H1 (cell line): Measurements from ENCODE around the gene CAPN2. TPM values are rescaled to one million over a fixed set of nuclear protein-coding genes. Genes with fewer than 3 reads are reported as not detected.
A peak's percentile ranks its signal among the peaks of the same experiment; 100 is the strongest.

ENCODE experiments used
- CTCF ChIA-PET: fragments of 300-600 bp; sonication (Branson Sonifier 250); formaldehyde crosslinking; loops from one replicate; lab custom pipeline; 2021; ENCODE audit not compliant: partially characterized antibody; lab: Charles Lee
- POLR2A ChIA-PET: fragments of 300-600 bp; sonication (Branson Sonifier 250); formaldehyde crosslinking; loops from one replicate; lab custom pipeline; 2021; ENCODE audit warnings: inconsistent platforms; ENCODE audit not compliant: partially characterized antibody; lab: Charles Lee
- DNase-seq, 2 experiments: peaks; one replicate each; pipeline versions ENCODE4 v3.0.0 to v3.0.0-alpha.2; 2010 to 2022; ENCODE audit warnings: low spot score in 2 of 2, low read depth in 1 of 2, mixed read lengths in 1 of 2
- FAIRE-seq: peaks from 2 replicates; lab custom pipeline; 2011; peaks lifted over from hg19 to GRCh38; lab: Jason Lieb, UNC
- H2AFZ ChIP-seq: 2 replicates; pipeline ENCODE4 v1.8.1; 2012; ENCODE audit warnings: low read length, inconsistent platforms
- H2AK5ac ChIP-seq: 2 replicates; pipeline ENCODE4 v1.6.1; 2013; ENCODE audit warnings: low read depth, low read length
- H2BK120ac ChIP-seq: replicated peaks from 2 replicates; pipeline ENCODE3; 2013; ENCODE audit warnings: low read depth, low read length, inconsistent platforms
- H2BK12ac ChIP-seq: 2 replicates; pipeline ENCODE4 v1.6.1; 2013; ENCODE audit warnings: low read depth, low read length
- H2BK15ac ChIP-seq: 2 replicates; pipeline ENCODE4 v1.6.1; 2013; ENCODE audit warnings: low read length
- H2BK20ac ChIP-seq: 2 replicates; pipeline ENCODE4 v1.6.1; 2013; ENCODE audit warnings: low read length
- H2BK5ac ChIP-seq: 2 replicates; pipeline ENCODE4 v1.6.1; 2013; ENCODE audit warnings: low read depth, low read length
- H3K14ac ChIP-seq: 2 replicates; pipeline ENCODE4 v1.6.1; 2013; ENCODE audit warnings: inconsistent platforms; ENCODE audit not compliant: insufficient read length
- H3K18ac ChIP-seq: 2 replicates; pipeline ENCODE4 v1.6.1; 2013; ENCODE audit warnings: low read length; ENCODE audit errors: extremely low read depth
- H3K23ac ChIP-seq: 2 replicates; pipeline ENCODE4 v1.6.1; 2013; ENCODE audit warnings: inconsistent platforms; ENCODE audit not compliant: insufficient read length
- H3K23me2 ChIP-seq: 2 replicates; pipeline ENCODE4 v1.6.1; 2013; ENCODE audit warnings: low read depth, low read length
- H3K27ac ChIP-seq: 2 replicates; pipeline ENCODE4 v1.6.1; 2011; ENCODE audit warnings: low read depth, low read length, inconsistent platforms
- H3K27me3 ChIP-seq, 4 experiments: replicated peaks in 1 of 4; 1 replicate in 1 of 4; 2 replicates in 3 of 4; pipeline versions ENCODE4 v1.6.1 to v1.8.1; 2011 to 2013; ENCODE audit warnings: low read length in 3 of 4, mild to moderate bottlenecking in 3 of 4, inconsistent platforms in 2 of 4, mixed read lengths in 2 of 4, moderate library complexity in 1 of 4; ENCODE audit not compliant: control insufficient read depth in 3 of 4, insufficient read depth in 3 of 4; ENCODE audit errors: extremely low read depth in 1 of 4
- H3K36me3 ChIP-seq, 4 experiments: 2 replicates each; pipeline versions ENCODE4 v1.6.1 to v1.8.1; 2011 to 2013; ENCODE audit warnings: mild to moderate bottlenecking in 4 of 4, low read length in 3 of 4, moderate library complexity in 2 of 4, control low read depth in 1 of 4, inconsistent platforms in 1 of 4; ENCODE audit not compliant: insufficient read depth in 4 of 4, control insufficient read depth in 2 of 4
- H3K4ac ChIP-seq: replicated peaks from 2 replicates; pipeline ENCODE3; 2013; ENCODE audit warnings: low read length, low read depth, mixed read lengths, inconsistent platforms; ENCODE audit not compliant: insufficient read length
- H3K4me1 ChIP-seq, 4 experiments: replicated peaks in 1 of 4; 1 replicate in 1 of 4; 2 replicates in 3 of 4; pipeline versions ENCODE4 v1.6.1 to v1.8.1; 2011 to 2013; ENCODE audit warnings: low read length in 3 of 4, inconsistent platforms in 2 of 4, mixed read lengths in 1 of 4; ENCODE audit not compliant: insufficient read depth in 4 of 4, control insufficient read depth in 3 of 4
- H3K4me2 ChIP-seq, 2 experiments: 2 replicates each; pipeline versions ENCODE4 v1.6.1 to v1.8.1; 2011 to 2013; ENCODE audit warnings: low read depth in 2 of 2, low read length in 2 of 2, control low read depth in 1 of 2, inconsistent platforms in 1 of 2, mild to moderate bottlenecking in 1 of 2; ENCODE audit not compliant: insufficient read depth in 1 of 2
- H3K4me3 ChIP-seq, 4 experiments: fragments of 200-600, 300-600 bp in 1 of 4; sonication (generic), shearing (Covaris generic), sonication (Bioruptor Twin) in 1 of 4; 2 replicates each; pipeline versions ENCODE4 v1.5.1 to v1.8.1; 2011 to 2016; ENCODE audit warnings: low read length in 4 of 4, low read depth in 3 of 4, control low read depth in 2 of 4, inconsistent platforms in 2 of 4, mild to moderate bottlenecking in 2 of 4, mixed read lengths in 1 of 4, moderate library complexity in 1 of 4; ENCODE audit not compliant: insufficient read depth in 2 of 4; ENCODE audit errors: extremely low read depth in 1 of 4
- H3K56ac ChIP-seq: replicated peaks from 2 replicates; pipeline ENCODE3; 2013; ENCODE audit warnings: low read depth, mild to moderate bottlenecking, mixed read lengths, low read length, inconsistent platforms; ENCODE audit not compliant: insufficient read length
- H3K79me1 ChIP-seq: 2 replicates; pipeline ENCODE4 v1.6.1; 2013; ENCODE audit warnings: low read depth, low read length, control low read depth
- H3K79me2 ChIP-seq, 2 experiments: 2 replicates each; pipeline versions ENCODE4 v1.6.1 to v1.8.1; 2012 to 2013; ENCODE audit warnings: low read length in 2 of 2, mild to moderate bottlenecking in 2 of 2, inconsistent platforms in 1 of 2; ENCODE audit not compliant: insufficient read depth in 2 of 2, control insufficient read depth in 1 of 2
- H3K9ac ChIP-seq, 4 experiments: replicated peaks in 1 of 4; 1 replicate in 1 of 4; 2 replicates in 3 of 4; pipeline versions ENCODE4 v1.6.1 to v1.8.1; 2011 to 2013; ENCODE audit warnings: low read depth in 3 of 4, low read length in 3 of 4, control low read depth in 2 of 4, mild to moderate bottlenecking in 2 of 4, moderate library complexity in 2 of 4, inconsistent platforms in 1 of 4; ENCODE audit errors: extremely low read depth in 1 of 4
- H3K9me3 ChIP-seq, 2 experiments: 2 replicates each; pipeline versions ENCODE4 v1.6.1 to v1.8.1; 2012 to 2013; ENCODE audit warnings: mild to moderate bottlenecking in 2 of 2, moderate library complexity in 2 of 2, control low read depth in 1 of 2, inconsistent platforms in 1 of 2, low read depth in 1 of 2, low read length in 1 of 2, mixed read lengths in 1 of 2; ENCODE audit not compliant: insufficient read depth in 2 of 2
- H4K20me1 ChIP-seq, 2 experiments: replicated peaks in 1 of 2; 2 replicates each; pipeline versions ENCODE3 to v1.8.1; 2011 to 2013; ENCODE audit warnings: inconsistent platforms in 2 of 2, low read length in 2 of 2, mild to moderate bottlenecking in 1 of 2; ENCODE audit not compliant: insufficient read depth in 2 of 2, control insufficient read depth in 1 of 2
- H4K5ac ChIP-seq: 2 replicates; pipeline ENCODE4 v1.6.1; 2013; ENCODE audit warnings: low read length, low read depth, mixed read lengths, inconsistent platforms; ENCODE audit not compliant: insufficient read length
- H4K8ac ChIP-seq: 2 replicates; pipeline ENCODE4 v1.8.0; 2013; ENCODE audit warnings: mild to moderate bottlenecking, moderate library complexity, low read length, inconsistent platforms; ENCODE audit not compliant: insufficient read depth; ENCODE audit errors: extremely low read depth
- H4K91ac ChIP-seq: replicated peaks from 2 replicates; pipeline ENCODE3; 2013; ENCODE audit warnings: low read length, mixed read lengths, inconsistent platforms; ENCODE audit not compliant: insufficient read length
- ASH2L ChIP-seq: fragments of 200-600, 300-600 bp; sonication (generic); IDR thresholded peaks from one replicate; pipeline ENCODE4 v1.7.1; 2017; ENCODE audit warnings: low read length
- HDAC2 ChIP-seq, 2 experiments: fragments of 300-600 bp in 1 of 2; sonication (generic) in 1 of 2; IDR thresholded peaks; 2 replicates each; pipeline ENCODE4 v1.6.1; 2011 to 2012; ENCODE audit warnings: low read depth in 2 of 2, low read length in 2 of 2, mild to moderate bottlenecking in 2 of 2, moderate library complexity in 2 of 2, borderline replicate concordance in 1 of 2, inconsistent platforms in 1 of 2
- KDM1A ChIP-seq: fragments of 200-600, 300-600 bp; sonication (generic); IDR thresholded peaks from 2 replicates; pipeline ENCODE4 v1.7.1; 2016; ENCODE audit warnings: mild to moderate bottlenecking, low read length, borderline replicate concordance
- RNF2 ChIP-seq: fragments of 200-900, 300-1000 bp; sonication (generic); IDR thresholded peaks from 2 replicates; pipeline ENCODE4 v1.7.1; 2016; ENCODE audit warnings: borderline replicate concordance, low read depth, mild to moderate bottlenecking, antibody characterized with exemption, low read length; ENCODE audit not compliant: poor library complexity, severe bottlenecking; ENCODE audit errors: missing control alignments
- SIN3A ChIP-seq, 2 experiments: IDR thresholded peaks in 1 of 2; conservative IDR thresholded peaks in 1 of 2; 2 replicates each; pipeline ENCODE4 v1.6.1; 2011 to 2012; ENCODE audit warnings: low read length in 2 of 2, improper control_type of control experiment in 1 of 2, low read depth in 1 of 2, mild to moderate bottlenecking in 1 of 2
- SP4 ChIP-seq: IDR thresholded peaks from 2 replicates; pipeline ENCODE4 v1.6.1; 2012; ENCODE audit warnings: low read length, inconsistent platforms
- WGBS, 2 experiments: shearing (Covaris generic) in 1 of 2; methylation state at CpG; one replicate each; pipeline versions ENCODE4 v1.1.6 to v1.1.7; 2013 to 2015; ENCODE audit warnings: low lambda C conversion rate in 2 of 2, mixed read lengths in 2 of 2, inconsistent platforms in 1 of 2, low coverage in 1 of 2, missing lambda C conversion rate in 1 of 2; ENCODE audit not compliant: insufficient replicate concordance in 2 of 2, insufficient coverage in 1 of 2, insufficient read length in 1 of 2; ENCODE audit errors: extremely low coverage in 1 of 2, missing lambda C conversion rate in 1 of 2; 5-methylcytosine and 5-hydroxymethylcytosine counted together
- polyA plus RNA-seq, 7 experiments: library from polyadenylated mRNA; depleted of rRNA in 3 of 7; stranded (reverse) in 5 of 7; unstranded in 2 of 7; fragments of >200 nt in 5 of 7; fragments of 200-250 nt in 2 of 7; gene quantifications; 1 replicate in 5 of 7; 2 replicates in 1 of 7; 4 replicates in 1 of 7; pipeline versions ENCODE4 v1.2.1 to v1.2.3, GENCODE V29; 2011 to 2013; ENCODE audit warnings: missing spikeins in 2 of 7, mixed read lengths in 2 of 7
- total RNA-seq: library from RNA; stranded (reverse); fragmentation: NEBNext Ultra II Directional; extraction: Animal tissue kit (Norgen Biotek cat#: 25700); gene quantifications from 2 replicates; pipeline ENCODE4 v1.2.1, GENCODE V29; 2021

The CAPN2 gene
- total and polyA plus RNA-seq, 2 of the 8 experiments (the other 6 are each of a cell fraction or from before 2014, with no cell fraction given): 9.2 to 10.3 TPM

DNA sequence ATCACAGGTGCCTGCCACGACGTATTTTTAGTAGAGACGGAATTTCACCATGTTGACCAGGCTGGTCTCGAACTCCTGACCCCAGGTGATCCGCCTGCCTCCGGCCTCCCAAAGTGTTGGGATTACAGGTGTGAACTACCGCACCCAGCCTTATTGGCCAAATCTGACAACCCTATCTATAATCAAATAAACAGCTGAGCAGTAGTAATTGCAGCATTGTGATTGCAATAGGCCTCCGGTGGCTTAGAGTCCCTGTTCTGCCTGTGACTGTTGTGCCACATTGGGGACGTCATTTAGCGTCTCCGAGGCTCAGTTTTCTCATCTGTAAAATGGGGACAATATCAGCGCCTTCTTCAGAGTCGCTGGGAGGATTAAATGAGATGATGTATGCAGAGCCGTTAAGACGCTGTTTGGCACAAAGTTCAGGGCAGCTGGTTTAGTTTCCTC is 569 bp upstream of the CAPN2 start:
- Histone ChIP-seq H2BK120ac (no peak overlapping the region), H2BK12ac (no peak overlapping the region), H3K23ac (no peak overlapping the region), H3K9ac (no peak overlapping the region), H2AFZ (no peak overlapping the region), H3K4ac (no peak overlapping the region), H3K56ac (no peak overlapping the region), H2BK15ac (no peak overlapping the region), H3K4me2 (peak overlapping the region; percentile 82 to 84), H3K79me1 (no peaks in the 10 kb centered on the region), H4K91ac (no peak overlapping the region), H3K79me2 (no peaks in the 10 kb centered on the region), H3K18ac (no peak overlapping the region), H2BK5ac (no peak overlapping the region), H3K4me1 (peaks cover 3 to 10% (median 7%) of the 10 kb centered on the region in 4 experiments), H3K14ac (no peak overlapping the region), H3K4me3 (peak overlapping the region; percentile 58 to 76 (median 62); a peak in 7 of 8 replicates), H3K23me2 (peaks cover 8% of the 10 kb centered on the region; the same call in 1 of the 2 replicates), H2AK5ac (no peak overlapping the region), H4K5ac (no peak overlapping the region), H3K9me3 (no peaks in the 10 kb centered on the region), H2BK20ac (no peak overlapping the region), H4K8ac (no peak overlapping the region), H3K27ac (no peak overlapping the region), H3K27me3 (peaks cover 0 to 45% (median 33%) of the 10 kb centered on the region in 4 experiments; a peak in 6 of 7 replicates), H3K36me3 (no peaks in the 10 kb centered on the region), H4K20me1 (peaks cover 0 to 2% of the 10 kb centered on the region in 2 experiments)
- ChIA-PET POLR2A (interaction anchor here (1.3 to 2.4 kb wide), 4 partner anchors 17 to 134 kb away, joined by 3 to 10 read pairs (median 7); partner anchors contain the start of gene TP53BP2), CTCF (interaction anchor here (0.8 to 5.2 kb wide), 12 partner anchors 15 to 339 kb away, joined by 3 to 50 read pairs (median 4); no protein-coding TSS in a partner anchor)
- FAIRE-seq (no peak), DNase-seq (no peak)
- TF ChIP-seq ASH2L (peak; percentile 8), HDAC2 (IDR thresholded peaks at IDR 0.05; ENCODE audit: borderline replicate concordance in 1 of 2, low read depth in 2 of 2, low read length in 2 of 2) (peak in 1 of 2 experiments; percentile 91; a peak in 2 of 4 replicates), SP4 (no peak), RNF2 (no peak), SIN3A (conservative IDR thresholded peaks at IDR 0.05 in 1 of 2, IDR thresholded peaks at IDR 0.05 in 1 of 2; ENCODE audit: low read depth in 1 of 2, low read length in 2 of 2) (no peak), KDM1A (peak; percentile 98)
- WGBS, 2 experiments: 82% methylated on average over 15 of the region's 15 CpGs; no CpG with 5 or more reads in 1 of the 2 experiments
